A549 treated with GW870086 at 1 μM for 4 hours (cell line): ENCODE data around the gene CFAP57. TPM values are rescaled to one million over a fixed set of nuclear protein-coding genes. Genes with fewer than 3 reads are reported as not detected.

Experiments
- total RNA-seq: library from RNA; stranded (reverse); fragments of 200-300 nt; extraction: Qiagen RNA extraction; gene quantifications from 5 replicates; pipeline ENCODE4 v1.2.3, GENCODE V29; 2022; ENCODE audit warnings: low read depth

The CFAP57 gene
- total RNA-seq = 0.31 to 1.4 TPM (median 0.49 TPM) in 5 replicates

DNA sequence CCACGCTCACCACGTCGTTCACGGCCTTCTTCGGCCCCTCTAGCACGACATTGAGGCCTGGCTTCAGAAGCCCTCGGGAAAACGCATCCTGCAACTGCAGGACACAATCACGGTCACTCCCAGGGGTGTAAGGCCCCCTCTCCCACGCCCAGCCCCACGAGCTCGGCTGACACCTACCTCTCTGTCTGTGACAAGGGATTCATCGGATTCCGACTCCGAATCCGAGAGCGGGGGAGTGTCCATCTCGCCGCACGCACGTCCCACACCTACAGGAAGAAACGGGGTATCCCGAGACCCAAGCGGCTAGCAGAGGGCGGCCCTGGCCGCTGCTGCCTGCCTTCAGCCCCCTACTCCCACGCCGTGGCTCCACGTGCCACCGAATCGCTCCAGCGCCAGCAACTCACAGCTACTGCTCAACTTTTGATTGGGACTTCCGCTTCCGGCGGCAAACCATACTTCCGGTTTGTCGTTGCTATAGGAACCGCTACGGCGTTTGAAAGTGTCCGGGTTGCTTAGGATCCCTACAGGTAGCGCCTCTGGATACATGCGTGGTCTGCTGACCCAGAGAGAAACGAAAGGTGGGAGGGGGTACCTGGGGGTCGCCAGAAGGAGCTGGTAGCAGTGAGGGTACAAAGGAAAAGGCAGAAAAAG is at the start of gene CFAP57, which contains the start of gene EBNA1BP2:
Gene CFAP57 (plus strand): TSS at position 455 of the 651 bp plus-strand sequence. CDS start 424 bp downstream, outside the sequence.
Gene EBNA1BP2 (minus strand): TSS at position 415 of the 651 bp plus-strand sequence. CDS start 172 bp downstream, at position 243.

DNA sequence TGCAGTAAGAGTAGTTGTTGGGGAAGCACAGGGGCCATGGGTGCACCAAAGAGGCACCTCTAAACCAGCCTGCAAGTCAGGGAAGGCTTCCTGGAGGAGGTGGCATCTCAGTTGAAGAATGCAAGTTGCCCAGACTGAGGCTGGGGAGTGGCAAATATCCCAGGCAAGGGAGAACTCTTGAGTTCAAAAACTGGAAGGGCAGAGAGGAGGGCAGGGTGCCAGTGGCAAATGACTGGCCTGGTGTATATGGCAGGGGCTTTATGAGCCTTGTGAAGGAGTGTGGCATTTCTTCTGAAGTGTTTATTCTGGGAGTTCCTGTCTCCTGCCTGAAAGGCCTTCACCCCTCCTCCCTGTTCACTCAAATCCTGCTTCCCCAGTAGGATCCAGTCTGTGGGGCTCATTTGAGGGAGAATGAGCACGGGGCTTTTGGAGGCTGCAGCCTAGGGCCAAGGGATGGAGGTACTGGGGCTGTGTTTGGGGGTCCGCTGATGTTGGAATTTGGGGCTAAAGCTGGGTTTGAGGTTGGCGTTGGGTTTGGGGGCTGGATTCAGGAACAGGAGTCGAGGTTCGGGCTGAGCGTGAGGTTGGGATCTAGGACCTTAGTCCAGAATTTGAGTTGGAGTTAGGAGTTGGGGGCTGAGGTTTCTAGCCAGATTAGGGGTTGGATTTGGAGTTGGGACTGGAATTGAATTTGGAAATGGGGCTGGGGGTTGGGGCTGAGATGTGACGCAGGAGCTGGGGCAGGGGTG is 97.7 kb downstream of the CFAP57 start, which contains the start of gene TMEM125:
Gene TMEM125 (plus strand): TSS at position 357 of the 749 bp plus-strand sequence. CDS start 2,740 bp downstream, outside the sequence.

GRCh38 chr1:43285269-43285990 is 113.3 kb downstream of the CFAP57 start, which contains the start of gene C1orf210:
TSS of gene C1orf210 (minus strand) at chr1:43285581. CDS start at chr1:43283270, 2,311 bp downstream.

DNA sequence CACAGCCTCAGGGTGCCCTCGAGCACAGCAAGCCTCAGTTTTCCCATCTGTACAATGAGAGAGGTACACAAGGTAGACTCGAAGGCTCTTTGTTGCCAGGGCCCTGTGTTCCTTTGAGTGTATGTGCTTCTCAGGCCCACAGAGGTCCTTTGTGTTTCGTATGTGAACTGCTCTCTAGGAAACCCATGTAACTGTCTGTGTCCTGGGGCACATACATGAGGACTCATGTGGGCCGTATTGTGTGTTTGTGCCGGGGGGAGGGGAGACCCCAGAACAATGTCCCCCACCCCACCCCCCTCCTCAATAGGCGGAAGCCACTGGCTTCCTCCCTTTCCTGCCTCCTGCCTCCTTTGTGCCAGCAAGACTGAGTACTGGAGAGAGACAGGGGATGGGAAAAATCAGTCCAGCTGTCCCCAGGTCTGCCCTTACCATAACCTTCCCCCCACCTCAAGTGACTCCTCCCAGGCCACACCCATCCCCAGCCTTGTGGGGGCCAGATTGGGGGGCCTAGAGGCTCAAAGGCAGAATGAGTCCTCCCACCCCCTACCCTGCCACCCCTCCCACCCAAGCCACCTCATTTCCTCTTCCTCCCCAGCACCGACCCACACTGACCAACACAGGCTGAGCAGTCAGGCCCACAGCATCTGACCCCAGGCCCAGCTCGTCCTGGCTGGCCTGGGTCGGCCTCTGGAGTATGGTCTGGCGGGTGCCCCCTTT is 128.4 kb downstream of the CFAP57 start, which contains the start of gene TIE1:
Gene TIE1 (plus strand): TSS at position 605 of the 717 bp plus-strand sequence. CDS start 90 bp downstream, at position 695.

Other genes with a start within 250 kb of the CFAP57 start
- 92.8 to 149 TPM (median 106 TPM) in 5 replicates for gene SLC2A1, start 213.5 kb upstream of the CFAP57 start, total RNA-seq
- 173 to 203 TPM (median 188 TPM) in 5 replicates for gene EBNA1BP2, start within 50 bp of the CFAP57 start, total RNA-seq
- gene TMEM125, start 97.7 kb downstream of the CFAP57 start, total RNA-seq = not detected in 5 replicates
- not detected in 5 replicates for gene C1orf210, start 113.3 kb downstream of the CFAP57 start, total RNA-seq
- not detected in 5 replicates for gene TIE1, start 128.7 kb downstream of the CFAP57 start, total RNA-seq
- gene MPL, start 165.5 kb downstream of the CFAP57 start, total RNA-seq = 0.07 to 0.30 TPM in 2 of 5 replicates, not detected in the others
- 183 to 218 TPM (median 206 TPM) in 5 replicates for gene CDC20, start 186.7 kb downstream of the CFAP57 start, total RNA-seq
- 132 to 153 TPM (median 140 TPM) in 5 replicates for gene ELOVL1, start 195.7 kb downstream of the CFAP57 start, total RNA-seq
- 31.7 to 39.9 TPM (median 36.5 TPM) in 5 replicates for gene MED8, start 217.5 kb downstream of the CFAP57 start, total RNA-seq
- 4.9 to 7.5 TPM (median 6.9 TPM) in 5 replicates for gene SZT2, start 217.6 kb downstream of the CFAP57 start, total RNA-seq